ENCODE data around the gene BANF2.

DNA sequence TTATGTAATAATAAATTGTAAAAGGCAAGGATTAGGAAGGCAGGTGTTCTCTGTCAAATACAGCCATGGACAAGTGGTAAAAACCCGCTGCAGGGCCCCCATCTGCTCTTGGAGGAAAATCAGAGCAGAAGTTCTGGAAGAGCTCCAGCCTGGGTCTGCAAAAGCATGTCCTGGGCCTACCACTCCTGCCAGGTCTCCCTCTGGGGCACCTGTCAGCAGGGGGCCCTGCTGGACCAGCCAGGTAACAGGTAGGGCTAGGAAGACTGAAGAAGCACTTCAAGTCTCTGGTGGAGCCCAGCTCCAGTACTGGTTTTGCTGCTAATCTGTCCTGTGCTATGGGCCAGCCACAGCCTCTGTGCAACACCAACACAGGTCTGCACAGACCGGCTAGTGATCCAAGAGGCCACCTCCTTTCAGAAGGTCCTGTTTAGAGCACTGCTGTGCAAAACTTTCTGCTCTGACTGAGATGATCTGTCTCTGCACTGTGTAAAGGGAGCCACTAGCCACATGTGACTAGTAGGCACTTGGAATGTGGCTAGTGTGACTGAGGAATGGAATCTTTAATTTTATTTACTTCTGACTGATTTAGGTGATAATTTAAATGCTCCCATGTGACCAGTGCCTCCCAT, 47.9 kb upstream of the BANF2 start:
- TF ChIP-seq, protein P1, sequence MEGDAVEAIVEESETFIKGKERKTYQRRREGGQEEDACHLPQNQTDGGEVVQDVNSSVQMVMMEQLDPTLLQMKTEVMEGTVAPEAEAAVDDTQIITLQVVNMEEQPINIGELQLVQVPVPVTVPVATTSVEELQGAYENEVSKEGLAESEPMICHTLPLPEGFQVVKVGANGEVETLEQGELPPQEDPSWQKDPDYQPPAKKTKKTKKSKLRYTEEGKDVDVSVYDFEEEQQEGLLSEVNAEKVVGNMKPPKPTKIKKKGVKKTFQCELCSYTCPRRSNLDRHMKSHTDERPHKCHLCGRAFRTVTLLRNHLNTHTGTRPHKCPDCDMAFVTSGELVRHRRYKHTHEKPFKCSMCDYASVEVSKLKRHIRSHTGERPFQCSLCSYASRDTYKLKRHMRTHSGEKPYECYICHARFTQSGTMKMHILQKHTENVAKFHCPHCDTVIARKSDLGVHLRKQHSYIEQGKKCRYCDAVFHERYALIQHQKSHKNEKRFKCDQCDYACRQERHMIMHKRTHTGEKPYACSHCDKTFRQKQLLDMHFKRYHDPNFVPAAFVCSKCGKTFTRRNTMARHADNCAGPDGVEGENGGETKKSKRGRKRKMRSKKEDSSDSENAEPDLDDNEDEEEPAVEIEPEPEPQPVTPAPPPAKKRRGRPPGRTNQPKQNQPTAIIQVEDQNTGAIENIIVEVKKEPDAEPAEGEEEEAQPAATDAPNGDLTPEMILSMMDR (IDR thresholded peaks at IDR 0.05), result no peak
- no peak for TF ChIP-seq POLR2A (IDR thresholded peaks at IDR 0.05)

Measured in vagina (tissue), 2 donors.